Dedifferentiated amniotic fluid mesenchymal stem cell (primary cell): ENCODE measurements around the gene JMJD7.

Experiments used
- DNase-seq: peaks from one replicate; pipeline ENCODE4 v3.0.0-alpha.2; 2016; ENCODE audit errors: extremely low spot score

Gene JMJD7

DNA sequence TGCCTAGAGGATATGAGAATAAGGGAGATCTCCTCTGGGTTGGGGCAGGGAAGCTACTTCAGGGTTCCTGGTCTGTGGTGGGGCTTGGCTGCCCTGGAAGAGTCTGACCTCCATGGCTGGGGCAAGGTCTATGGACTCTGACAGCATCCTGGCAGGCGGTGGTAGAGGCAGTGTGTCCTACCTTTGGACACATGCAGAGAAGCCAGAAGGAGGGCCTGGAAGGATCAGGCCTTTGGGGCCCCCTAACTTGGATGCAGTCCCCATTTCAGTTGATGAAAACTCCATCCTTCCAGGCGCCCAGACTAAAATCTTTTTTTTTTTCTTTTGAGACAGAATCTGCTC, 55.6 kb downstream of the JMJD7 start:
- DNase-seq, result no peak

DNA sequence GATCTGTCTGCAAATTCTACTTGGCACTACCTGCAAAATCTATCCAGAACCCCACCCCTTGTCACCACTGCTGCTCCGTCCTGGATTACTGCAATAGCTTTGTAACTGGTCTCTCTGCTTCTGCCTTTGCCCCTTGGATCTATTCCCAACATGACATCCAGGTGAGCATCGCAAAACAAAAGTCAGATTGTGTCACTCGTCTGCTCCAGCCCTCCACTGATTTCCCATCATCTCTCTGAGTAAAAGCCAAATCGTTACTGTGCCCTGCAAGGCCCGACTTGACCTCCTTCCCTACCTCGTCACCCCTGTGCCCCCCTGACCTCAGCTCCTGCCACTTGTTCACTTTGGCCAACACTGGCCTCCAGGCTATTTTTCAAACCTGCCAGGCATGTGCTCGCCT, 56.6 kb downstream of the JMJD7 start:
- no peak for DNase-seq

GRCh38 chr15:41885321-41885720, 57.4 kb downstream of the JMJD7 start:
- no peak for DNase-seq

GRCh38 chr15:41885841-41886240, 57.9 kb downstream of the JMJD7 start:
- no peak for DNase-seq

GRCh38 chr15:41886741-41887140, 58.8 kb downstream of the JMJD7 start:
- DNase-seq, result no peak

DNA sequence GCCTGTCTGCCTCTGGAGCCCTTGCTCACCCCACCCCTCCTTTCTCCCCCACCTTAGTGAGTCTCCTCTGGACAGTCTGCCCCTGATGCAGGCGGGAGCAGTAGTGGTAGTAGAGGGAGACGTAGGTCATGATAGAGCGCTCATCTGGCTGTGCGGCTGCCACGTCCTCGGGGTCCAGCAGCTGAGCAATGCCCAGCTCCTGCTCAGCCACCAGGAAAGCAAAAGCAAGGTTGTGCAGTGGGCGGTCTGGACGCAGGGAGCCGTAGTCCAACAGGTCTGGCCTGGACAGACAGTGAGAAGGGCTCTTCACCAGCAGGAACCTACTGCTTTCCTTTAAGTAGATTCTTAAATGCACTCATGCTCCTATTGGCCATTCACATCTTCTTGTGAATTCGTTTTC, 59.3 kb downstream of the JMJD7 start:
- DNase-seq, result no peak
